ENCODE measurements around the gene CST5.

DNA sequence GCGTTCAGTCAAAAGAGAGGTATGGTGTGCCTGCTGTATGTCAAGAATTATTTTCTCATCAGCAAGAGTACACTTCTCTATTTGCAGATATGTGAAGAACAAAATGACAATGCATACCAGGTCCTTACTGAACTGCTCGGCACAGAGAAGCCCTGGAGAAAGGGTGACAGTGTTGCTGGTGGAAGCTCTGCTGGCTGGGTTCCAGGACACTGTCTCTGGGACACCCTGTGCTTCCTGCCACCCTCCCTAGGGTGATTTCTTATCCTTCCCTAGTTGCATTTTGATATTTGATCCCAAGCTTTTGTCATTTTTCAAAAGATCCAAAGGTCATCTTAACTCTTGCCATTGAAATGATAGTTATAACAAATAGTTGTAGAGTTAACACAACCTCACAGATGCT, 8.3 kb upstream of the CST5 start:
- TF ChIP-seq, protein P1, sequence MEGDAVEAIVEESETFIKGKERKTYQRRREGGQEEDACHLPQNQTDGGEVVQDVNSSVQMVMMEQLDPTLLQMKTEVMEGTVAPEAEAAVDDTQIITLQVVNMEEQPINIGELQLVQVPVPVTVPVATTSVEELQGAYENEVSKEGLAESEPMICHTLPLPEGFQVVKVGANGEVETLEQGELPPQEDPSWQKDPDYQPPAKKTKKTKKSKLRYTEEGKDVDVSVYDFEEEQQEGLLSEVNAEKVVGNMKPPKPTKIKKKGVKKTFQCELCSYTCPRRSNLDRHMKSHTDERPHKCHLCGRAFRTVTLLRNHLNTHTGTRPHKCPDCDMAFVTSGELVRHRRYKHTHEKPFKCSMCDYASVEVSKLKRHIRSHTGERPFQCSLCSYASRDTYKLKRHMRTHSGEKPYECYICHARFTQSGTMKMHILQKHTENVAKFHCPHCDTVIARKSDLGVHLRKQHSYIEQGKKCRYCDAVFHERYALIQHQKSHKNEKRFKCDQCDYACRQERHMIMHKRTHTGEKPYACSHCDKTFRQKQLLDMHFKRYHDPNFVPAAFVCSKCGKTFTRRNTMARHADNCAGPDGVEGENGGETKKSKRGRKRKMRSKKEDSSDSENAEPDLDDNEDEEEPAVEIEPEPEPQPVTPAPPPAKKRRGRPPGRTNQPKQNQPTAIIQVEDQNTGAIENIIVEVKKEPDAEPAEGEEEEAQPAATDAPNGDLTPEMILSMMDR (IDR thresholded peaks at IDR 0.05) = no peak
- TF ChIP-seq EZH2 (IDR thresholded peaks at IDR 0.05) = no peak

Measured in neural progenitor cell (in vitro differentiated cells).